Stimulated activated CD4-positive, alpha-beta T cell treated with anti-CD3 and anti-CD28 coated beads, TNF-alpha, amount 100 ng/mL, for 4 hours (primary cell): Measurements from ENCODE around the gene RHBDL1.

Experiments
- DNase-seq, 3 experiments: peaks; one replicate each; pipeline ENCODE4 v3.0.0-alpha.2; 2020; ENCODE audit warnings: low read depth in 3 of 3

RHBDL1 gene

GRCh38 chr16:674968-675883 lies at the start of gene RHBDL1:
Gene RHBDL1, plus strand, starts transcription at chr16:675671. Its CDS starts 120 bp downstream, at chr16:675791.
- DNase-seq = no peak

DNA sequence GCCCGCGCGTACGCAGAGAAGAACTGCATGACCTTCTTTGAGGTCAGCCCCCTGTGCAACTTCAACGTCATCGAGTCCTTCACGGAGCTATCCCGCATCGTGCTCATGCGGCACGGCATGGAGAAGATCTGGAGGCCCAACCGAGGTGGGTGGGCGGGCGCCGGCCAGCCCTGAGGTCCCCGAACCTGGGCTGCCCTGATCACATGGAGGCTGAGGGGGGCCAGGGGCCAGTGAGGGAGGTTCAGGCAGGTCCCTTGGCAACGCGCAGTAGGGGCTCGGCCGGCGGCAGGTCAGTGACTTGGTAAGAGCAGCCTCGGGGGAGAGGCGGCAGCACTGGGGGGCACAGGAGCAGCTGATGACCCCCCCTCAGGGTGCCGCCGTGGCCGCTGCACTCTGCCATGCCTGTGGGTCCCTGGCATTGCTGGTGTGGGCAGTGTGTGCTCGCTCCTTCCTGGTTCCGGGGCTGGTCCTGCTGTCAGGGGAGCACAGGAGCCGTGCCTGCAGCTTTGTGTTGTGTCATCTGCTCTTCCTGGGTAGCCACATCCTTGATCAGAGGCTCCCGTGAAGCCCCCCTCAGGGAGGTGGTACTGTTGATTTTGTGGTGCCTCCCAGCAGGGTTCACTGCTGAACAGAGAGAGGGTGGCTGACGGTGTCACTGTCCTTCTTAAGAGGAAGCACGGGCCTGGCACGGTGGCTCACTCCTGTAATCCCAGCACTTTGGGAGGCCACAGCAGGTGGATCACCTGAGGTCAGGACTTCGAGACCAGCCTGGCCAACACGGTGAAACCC lies 49.3 kb upstream of the RHBDL1 start:
- DNase-seq = no peak

GRCh38 chr16:626787-627453 lies 48.6 kb upstream of the RHBDL1 start:
- no peak for DNase-seq

DNA sequence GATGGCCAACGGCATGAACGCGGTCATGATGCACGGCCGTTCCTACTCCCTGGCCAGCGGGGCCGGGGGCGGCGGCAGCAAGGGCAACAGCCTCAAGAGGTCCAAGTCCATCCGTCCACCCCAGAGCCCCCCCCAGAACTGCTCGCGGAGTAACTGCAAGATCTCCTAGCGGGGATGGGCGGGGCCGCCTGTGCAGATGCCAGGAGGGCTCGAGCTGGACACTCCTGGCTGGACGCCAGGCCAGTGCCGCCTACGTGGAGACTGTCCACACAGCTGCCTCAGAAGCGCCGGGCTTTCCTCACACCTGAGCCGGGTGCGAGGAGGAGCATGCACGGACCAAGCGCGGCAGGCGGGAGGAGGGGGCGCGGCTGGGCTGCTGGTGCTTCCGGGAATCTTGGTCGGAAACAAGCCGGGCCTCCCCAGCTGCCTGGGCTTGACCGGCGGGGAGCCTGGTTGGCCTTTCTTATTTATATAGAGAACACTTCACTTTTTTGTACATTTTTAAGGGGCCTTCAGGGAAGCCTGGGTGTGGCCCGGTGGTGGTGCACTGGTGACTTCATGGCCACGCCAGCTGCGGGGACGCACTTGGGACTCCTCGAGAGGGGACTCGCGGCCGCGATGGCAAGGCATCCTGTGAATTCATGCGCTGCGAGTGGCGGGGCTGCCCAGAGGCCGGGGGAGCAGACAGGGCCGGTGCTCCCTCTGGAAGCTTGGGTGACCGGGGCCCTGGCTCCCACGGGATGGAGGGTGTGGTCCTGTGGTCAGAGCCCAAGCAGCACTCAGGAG lies 47.8 kb upstream of the RHBDL1 start:
- no peak for DNase-seq

DNA sequence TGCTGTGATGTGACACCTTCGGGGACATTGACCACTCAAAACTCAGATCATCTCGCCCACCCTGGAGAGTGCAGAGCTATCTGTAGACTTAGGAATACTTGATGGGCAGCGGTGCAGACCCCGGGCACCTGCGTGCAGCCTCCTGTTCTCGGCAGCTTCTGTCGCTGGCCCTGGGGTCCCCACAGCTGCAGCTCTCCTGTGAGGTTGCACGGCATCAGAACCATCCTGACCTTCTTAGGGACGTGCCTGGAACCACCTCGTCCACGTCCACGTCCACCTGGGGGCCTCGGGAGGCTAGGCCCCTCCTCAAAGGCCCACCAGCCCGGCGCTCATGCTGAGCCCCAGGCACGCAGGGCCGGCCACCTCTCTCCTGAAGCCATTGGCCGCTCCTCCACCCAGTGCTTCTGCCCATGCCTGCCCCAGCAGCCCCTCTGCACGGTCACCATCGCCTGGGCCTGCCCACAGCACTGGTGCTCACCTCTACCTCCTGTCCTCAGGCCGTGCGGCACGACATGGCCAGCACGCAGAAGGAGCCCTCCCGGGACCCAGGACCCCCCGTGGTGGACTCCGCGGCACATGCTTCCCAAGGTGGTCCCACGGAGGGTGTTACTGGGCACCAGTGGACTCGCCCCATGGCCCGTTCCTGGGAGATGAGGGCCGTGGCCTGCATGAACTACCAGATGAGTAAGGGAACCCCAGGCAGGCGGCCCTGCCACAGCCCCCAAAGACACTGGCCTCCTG lies 47.0 kb upstream of the RHBDL1 start:
- no peak for DNase-seq

GRCh38 chr16:629185-629832 lies 46.2 kb upstream of the RHBDL1 start:
- DNase-seq = no peak

DNA sequence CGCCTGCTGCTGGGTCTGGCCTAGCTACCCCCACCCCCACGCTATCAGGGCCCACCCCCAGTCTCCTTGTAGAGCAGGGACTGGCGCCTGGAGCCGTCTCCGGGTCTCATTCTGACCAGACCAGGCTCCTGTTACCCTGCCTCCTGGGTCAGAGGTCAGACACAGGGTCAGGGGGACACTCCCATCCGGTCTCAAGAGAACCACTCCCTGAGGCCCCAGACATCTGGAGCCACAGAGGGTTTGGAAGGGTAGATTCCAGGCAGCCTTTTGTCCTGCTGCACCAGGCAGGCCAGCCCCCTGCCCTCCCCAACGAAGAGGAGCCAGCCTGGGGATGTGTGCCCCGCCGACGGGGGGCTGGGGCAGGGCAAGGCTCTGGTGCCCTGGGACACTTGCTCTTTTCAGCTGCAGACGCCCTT lies 45.6 kb upstream of the RHBDL1 start:
- no peak for DNase-seq

GRCh38 chr16:630249-630814 lies 45.1 kb upstream of the RHBDL1 start:
- DNase-seq = no peak

DNA sequence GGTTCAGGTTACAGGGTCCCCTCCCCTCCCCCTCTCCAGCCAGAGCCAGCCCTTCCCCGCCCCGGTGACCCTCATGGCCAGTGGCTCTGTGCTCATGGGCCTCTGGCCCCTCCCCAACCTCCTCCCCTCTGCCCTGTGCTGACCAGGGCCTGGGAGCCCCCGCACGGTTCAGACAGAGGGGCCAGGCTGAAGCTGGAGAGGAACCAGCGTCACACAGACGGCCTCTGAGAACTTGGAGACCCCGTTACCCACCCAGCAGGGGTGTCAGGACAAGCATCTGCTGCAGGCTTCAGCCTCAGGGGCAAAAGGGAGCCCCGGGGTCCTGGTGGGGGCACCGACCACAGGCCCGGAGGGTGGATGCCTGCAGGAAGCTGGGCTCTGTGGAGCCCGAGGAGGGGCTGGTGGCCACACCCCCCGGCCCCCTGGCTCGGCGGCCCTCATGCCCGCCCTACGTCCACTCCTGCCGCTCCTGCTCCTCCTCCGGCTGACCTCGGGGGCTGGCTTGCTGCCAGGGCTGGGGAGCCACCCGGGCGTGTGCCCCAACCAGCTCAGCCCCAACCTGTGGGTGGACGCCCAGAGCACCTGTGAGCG lies 44.6 kb upstream of the RHBDL1 start, which contains the start of gene WFIKKN1:
Gene WFIKKN1, plus strand, starts transcription at position 171 of the 591 bp plus-strand sequence. Its CDS starts 269 bp downstream, at position 440.
- no peak for DNase-seq

GRCh38 chr16:631808-632358 lies 43.6 kb upstream of the RHBDL1 start:
- no peak for DNase-seq

DNA sequence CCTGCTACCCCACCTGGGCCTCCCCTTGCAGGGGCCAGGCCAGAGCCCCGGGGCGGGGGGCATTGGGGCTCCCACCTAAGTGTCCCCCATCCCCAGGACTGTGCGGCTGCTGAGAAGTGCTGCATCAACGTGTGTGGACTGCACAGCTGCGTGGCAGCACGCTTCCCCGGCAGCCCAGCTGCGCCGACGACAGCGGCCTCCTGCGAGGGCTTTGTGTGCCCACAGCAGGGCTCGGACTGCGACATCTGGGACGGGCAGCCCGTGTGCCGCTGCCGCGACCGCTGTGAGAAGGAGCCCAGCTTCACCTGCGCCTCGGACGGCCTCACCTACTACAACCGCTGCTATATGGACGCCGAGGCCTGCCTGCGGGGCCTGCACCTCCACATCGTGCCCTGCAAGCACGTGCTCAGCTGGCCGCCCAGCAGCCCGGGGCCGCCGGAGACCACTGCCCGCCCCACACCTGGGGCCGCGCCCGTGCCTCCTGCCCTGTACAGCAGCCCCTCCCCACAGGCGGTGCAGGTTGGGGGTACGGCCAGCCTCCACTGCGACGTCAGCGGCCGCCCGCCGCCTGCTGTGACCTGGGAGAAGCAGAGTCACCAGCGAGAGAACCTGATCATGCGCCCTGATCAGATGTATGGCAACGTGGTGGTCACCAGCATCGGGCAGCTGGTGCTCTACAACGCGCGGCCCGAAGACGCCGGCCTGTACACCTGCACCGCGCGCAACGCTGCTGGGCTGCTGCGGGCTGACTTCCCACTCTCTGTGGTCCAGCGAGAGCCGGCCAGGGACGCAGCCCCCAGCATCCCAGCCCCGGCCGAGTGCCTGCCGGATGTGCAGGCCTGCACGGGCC lies 42.8 kb upstream of the RHBDL1 start:
- DNase-seq = no peak

GRCh38 chr16:633336-634050 lies 42.0 kb upstream of the RHBDL1 start:
- DNase-seq = no peak

DNA sequence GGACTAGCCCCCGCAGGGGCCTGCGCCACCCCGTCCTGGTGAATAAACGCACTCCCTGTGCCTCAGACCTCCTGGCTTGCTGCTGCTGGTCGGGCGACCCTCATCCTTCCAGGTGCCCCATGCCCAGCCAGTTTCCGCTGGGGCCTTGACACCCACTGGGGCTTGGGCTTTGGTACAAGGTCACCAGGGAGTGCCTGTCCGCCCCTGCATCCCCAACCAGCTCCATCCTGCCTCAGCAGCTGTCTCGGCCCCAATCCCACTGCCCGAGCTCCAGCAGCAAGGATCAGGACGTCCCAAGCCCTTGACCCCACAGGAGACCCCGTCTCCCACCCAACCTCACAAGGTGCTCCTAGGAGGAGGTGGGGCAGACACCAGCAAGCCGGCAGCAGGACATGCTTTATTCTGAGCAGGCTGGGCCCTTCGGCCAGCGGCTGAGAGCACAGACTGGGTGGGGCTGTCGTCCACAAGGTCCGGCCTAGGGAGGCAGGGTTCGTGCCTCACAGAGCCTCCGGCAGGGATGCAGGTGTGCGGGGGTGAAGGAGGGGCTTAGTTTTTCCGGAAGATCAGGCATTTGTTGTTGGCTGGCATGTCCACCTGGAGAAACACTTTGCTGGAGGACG lies 41.3 kb upstream of the RHBDL1 start:
- no peak for DNase-seq

GRCh38 chr16:634996-635395 lies 40.5 kb upstream of the RHBDL1 start:
- no peak for DNase-seq

DNA sequence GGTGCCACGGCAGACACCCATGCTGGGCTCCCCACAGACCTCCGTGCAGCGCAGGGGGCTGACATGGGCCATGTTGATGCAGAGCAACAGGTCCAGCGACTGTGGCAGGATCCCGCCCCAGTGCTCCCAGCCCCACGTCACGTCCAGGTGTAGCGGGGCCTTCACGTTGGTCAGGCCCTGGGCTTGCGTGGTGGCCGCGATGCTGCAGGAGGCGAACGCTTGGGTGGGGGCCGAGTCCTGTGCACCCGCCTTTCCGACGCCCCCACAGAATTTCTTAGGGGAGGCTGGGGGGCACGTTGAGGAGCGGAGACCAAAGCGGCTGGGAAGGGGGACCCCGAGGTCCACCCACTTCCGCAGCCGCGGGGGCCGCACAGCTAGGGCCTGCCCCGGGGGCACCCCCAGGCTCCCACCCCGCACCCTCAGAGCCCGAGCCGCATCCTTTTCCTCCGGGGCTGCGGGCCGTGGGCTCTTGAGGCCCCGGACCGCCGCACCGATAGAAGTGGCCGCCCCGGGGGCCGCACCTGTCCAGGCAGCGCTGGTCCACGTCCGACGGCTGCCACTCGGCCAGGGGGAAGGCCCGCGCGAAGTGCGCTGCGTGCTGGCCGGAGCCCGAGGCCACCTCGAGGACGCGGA lies 39.8 kb upstream of the RHBDL1 start:
- no peak for DNase-seq
